Brain pericyte (primary cell): ENCODE data around the gene PTGES.
"Not testable (repeated sequence)": the region's sequence is repeated elsewhere in the genome, so short reads cannot be mapped to it uniquely, and the experiment has no call there.

ENCODE experiments used
- DNase-seq: peaks from one replicate; pipeline ENCODE4 v3.0.0-alpha.2; 2012; ENCODE audit warnings: low read depth, low spot score

PTGES gene

GRCh38 chr9:129770741-129771140, 17.9 kb upstream of the PTGES start:
- DNase-seq = no peak

- DNase-seq = no peak
These were observed 16.8 kb upstream of the PTGES start for GRCh38 chr9:129769669-129770068.

GRCh38 chr9:129768486-129768885, 15.6 kb upstream of the PTGES start:
- no peak for DNase-seq

- DNase-seq = no peak
These were observed 13.0 kb upstream of the PTGES start for GRCh38 chr9:129765764-129766317.

GRCh38 chr9:129762985-129763926, 10.4 kb upstream of the PTGES start:
- no peak for DNase-seq

GRCh38 chr9:129762370-129762984, 9.6 kb upstream of the PTGES start:
- DNase-seq = not testable (repeated sequence)

GRCh38 chr9:129761901-129762369, 9.1 kb upstream of the PTGES start:
- DNase-seq = no peak

- no peak for DNase-seq
These were observed 8.6 kb upstream of the PTGES start for GRCh38 chr9:129761293-129761900.

GRCh38 chr9:129760784-129761183, 7.9 kb upstream of the PTGES start:
- not testable (repeated sequence) for DNase-seq

GRCh38 chr9:129759804-129760502, 7.1 kb upstream of the PTGES start:
- DNase-seq = no peak

- no peak for DNase-seq
These were observed 6.5 kb upstream of the PTGES start for GRCh38 chr9:129759319-129759718.

- no peak for DNase-seq
These were observed 4.2 kb upstream of the PTGES start for GRCh38 chr9:129757045-129757444.

- DNase-seq = no peak
These were observed 3.3 kb upstream of the PTGES start for GRCh38 chr9:129756191-129756590.

GRCh38 chr9:129755151-129755550, 2.3 kb upstream of the PTGES start:
- DNase-seq = no peak

GRCh38 chr9:129751841-129752801, 721 bp downstream of the PTGES start:
- DNase-seq = no peak

GRCh38 chr9:129750013-129750638, 2.7 kb downstream of the PTGES start:
- DNase-seq = no peak

- DNase-seq = no peak
These were observed 3.3 kb downstream of the PTGES start for GRCh38 chr9:129749575-129749974.

GRCh38 chr9:129749052-129749451, 3.8 kb downstream of the PTGES start:
- not testable (repeated sequence) for DNase-seq

- DNase-seq = no peak
These were observed 4.6 kb downstream of the PTGES start for GRCh38 chr9:129748249-129748648.
